HG02970 (cell line): Measurements from ENCODE around the gene FAF1.

Source experiments
- ATAC-seq: cut with Tn5 transposase; IDR thresholded peaks from one replicate; pipeline ENCODE4 v1.9.1; 2021; ENCODE audit warnings: mild to moderate bottlenecking, moderate library complexity, moderate number of reproducible peaks; ENCODE audit not compliant: unreplicated experiment, low FRiP score

The FAF1 gene

GRCh38 chr1:50393522-50394120 is 566.4 kb downstream of the FAF1 start:
- ATAC-seq = no peak
